GM18519 (cell line): ENCODE results near the gene GGCT.
A peak's percentile ranks its signal among the peaks of the same experiment; 100 is the strongest.

Experiments
- ATAC-seq: cut with Tn5 transposase; IDR thresholded peaks from one replicate; pipeline ENCODE4 v1.9.1; 2021; ENCODE audit warnings: mild to moderate bottlenecking, moderate library complexity; ENCODE audit not compliant: unreplicated experiment, low FRiP score

GGCT gene

GRCh38 chr7:30465046-30465810, 39.4 kb downstream of the GGCT start:
- ATAC-seq = no peak

- ATAC-seq = no peak
These were observed 40.4 kb downstream of the GGCT start for GRCh38 chr7:30464231-30464671.

GRCh38 chr7:30463405-30464145, 41.1 kb downstream of the GGCT start:
- peak; percentile 41 for ATAC-seq

GRCh38 chr7:30462179-30462578, 42.5 kb downstream of the GGCT start:
- no peak for ATAC-seq

GRCh38 chr7:30460246-30460633, 44.4 kb downstream of the GGCT start:
- no peak for ATAC-seq

GRCh38 chr7:30459591-30460245, 44.9 kb downstream of the GGCT start:
- ATAC-seq = no peak

- ATAC-seq = no peak
These were observed 46.3 kb downstream of the GGCT start for GRCh38 chr7:30458311-30458710.

GRCh38 chr7:30453921-30454320, 50.7 kb downstream of the GGCT start:
- no peak for ATAC-seq

GRCh38 chr7:30453016-30453415, 51.6 kb downstream of the GGCT start:
- no peak for ATAC-seq

- no peak for ATAC-seq
These were observed 52.2 kb downstream of the GGCT start for GRCh38 chr7:30452280-30452930.

GRCh38 chr7:30451539-30452279, 52.9 kb downstream of the GGCT start:
- no peak for ATAC-seq

GRCh38 chr7:30450983-30451497, 53.6 kb downstream of the GGCT start:
- no peak for ATAC-seq

- ATAC-seq = no peak
These were observed 54.2 kb downstream of the GGCT start for GRCh38 chr7:30450240-30450982.

- no peak for ATAC-seq
These were observed 56.0 kb downstream of the GGCT start for GRCh38 chr7:30448461-30449189.

- ATAC-seq = no peak
These were observed 57.2 kb downstream of the GGCT start for GRCh38 chr7:30447466-30447865.
